Panc1 (cell line): ENCODE results near the gene PPT1. TPM values are rescaled to one million over a fixed set of nuclear protein-coding genes. Genes with fewer than 3 reads are reported as not detected.

Source experiments
- ATAC-seq: fragments of 200-7000 bp; cut with Tn5 transposase; 2 replicates; pipeline ENCODE4 v1.9.1; 2020; ENCODE audit warnings: mild to moderate bottlenecking, moderate library complexity
- BruUV-seq: library from RNA; stranded (reverse); fragments of 400-500 nt; replicated peaks from 2 replicates; lab custom pipeline; 2021; lab: Mats Ljungman, UMichigan
- CTCF ChIA-PET: fragments of 300-600 bp; sonication (Branson Sonifier 250); formaldehyde crosslinking; loops from one replicate; lab custom pipeline; 2022; ENCODE audit warnings: antibody characterized with exemption; lab: Charles Lee
- POLR2A ChIA-PET: fragments of 300-600 bp; sonication (Branson Sonifier 250); formaldehyde crosslinking; loops from one replicate; lab custom pipeline; 2022; ENCODE audit warnings: antibody characterized with exemption; lab: Charles Lee
- DNase-seq: peaks from one replicate; pipeline ENCODE4 v3.0.0-alpha.2; 2010; ENCODE audit warnings: low read depth, low spot score
- H3K27ac ChIP-seq: 2 replicates; pipeline ENCODE4 v1.5.1; 2011; ENCODE audit warnings: mild to moderate bottlenecking, low read length, inconsistent platforms
- H3K27me3 ChIP-seq: fragments of 200-500 bp; sonication (Bioruptor generic); 2 replicates; pipeline ENCODE4 v1.6.0; 2014; ENCODE audit warnings: low read length, inconsistent platforms; ENCODE audit not compliant: control insufficient read depth, insufficient read depth
- H3K36me3 ChIP-seq: fragments of 200-500 bp; sonication (Bioruptor generic); 2 replicates; pipeline ENCODE4 v1.5.1; 2014; ENCODE audit warnings: inconsistent platforms, mild to moderate bottlenecking, low read length, moderate library complexity; ENCODE audit not compliant: control insufficient read depth, insufficient read depth
- H3K4me1 ChIP-seq: 2 replicates; pipeline ENCODE4 v1.5.1; 2011; ENCODE audit warnings: inconsistent platforms, mild to moderate bottlenecking, low read length, moderate library complexity; ENCODE audit not compliant: control insufficient read depth, insufficient read depth
- H3K4me3 ChIP-seq, 2 experiments: 2 replicates each; pipeline ENCODE4 v1.5.1; 2011 to 2012; ENCODE audit warnings: low read depth in 2 of 2, low read length in 2 of 2, mild to moderate bottlenecking in 2 of 2, inconsistent platforms in 1 of 2, moderate library complexity in 1 of 2
- H3K9me3 ChIP-seq: fragments of 200-500 bp; sonication (Bioruptor generic); 2 replicates; pipeline ENCODE4 v1.5.1; 2014; ENCODE audit warnings: low read depth, mild to moderate bottlenecking, inconsistent platforms, low read length, moderate library complexity; ENCODE audit not compliant: control insufficient read depth, insufficient read depth
- CTCF ChIP-seq: fragments of 450-650 bp; IDR thresholded peaks from 2 replicates; pipeline ENCODE4 v1.5.1; 2017; ENCODE audit warnings: mild to moderate bottlenecking
- POLR2AphosphoS5 ChIP-seq: IDR thresholded peaks from 2 replicates; pipeline ENCODE4 v1.6.1; 2012; ENCODE audit warnings: mild to moderate bottlenecking, low read depth, low read length, moderate library complexity
- REST ChIP-seq, 2 experiments: IDR thresholded peaks; 2 replicates each; pipeline ENCODE4 v1.6.1; 2011 to 2012; ENCODE audit warnings: low read depth in 2 of 2, control low read depth in 1 of 2, low read length in 1 of 2, mild to moderate bottlenecking in 1 of 2, moderate library complexity in 1 of 2; ENCODE audit not compliant: insufficient read depth in 1 of 2
- SIN3A ChIP-seq: IDR thresholded peaks from 2 replicates; pipeline ENCODE4 v1.6.1; 2012; ENCODE audit warnings: low read depth, mild to moderate bottlenecking, low read length, moderate library complexity, borderline replicate concordance; ENCODE audit not compliant: insufficient read depth
- TCF7L2 ChIP-seq: IDR thresholded peaks from 2 replicates; pipeline ENCODE4 v1.6.1; 2011; ENCODE audit warnings: mild to moderate bottlenecking, low read depth, low read length, inconsistent platforms
- in situ Hi-C: cut with HindIII; loops from 2 replicates; pipeline ENCODE4 v1.10.0; 2016; ENCODE audit warnings: low sequenced_read_pairs, low pct_unique_long_range_greater_than_20kb
- intact Hi-C: fragments of 100-400 bp; cut with micrococcal nuclease; formaldehyde crosslinking; loops from one replicate; pipeline ENCODE4 v1.10.0; 2022; ENCODE audit not compliant: unreplicated experiment
- total RNA-seq: library from RNA; stranded (reverse); gene quantifications from one replicate; pipeline ENCODE4 v1.2.1, GENCODE V29; 2021; ENCODE audit not compliant: unreplicated experiment

The PPT1 gene
- total RNA-seq, 1 experiment from 2014 or later = 158 TPM

- TF ChIP-seq CTCF (no peak), REST (IDR thresholded peaks at IDR 0.05; ENCODE audit: insufficient read depth in 1 of 2, low read depth in 2 of 2, low read length in 1 of 2) (no peak), TCF7L2 (no peak), SIN3A (no peak), POLR2AphosphoS5 (no peak)
- in situ Hi-C loops = no loop called here
These were observed 36.8 kb upstream of the PPT1 start for GRCh38 chr1:40133839-40134238.

GRCh38 chr1:40133312-40133665, 36.2 kb upstream of the PPT1 start:
- ChIA-PET POLR2A (no interaction called here), CTCF (interaction anchor here (0.6 kb wide), 4 partner anchors 20 to 305 kb away, joined by 3 to 8 read pairs (median 4); no protein-coding TSS in a partner anchor)
- intact Hi-C loops (no loop called here), in situ Hi-C loops (no loop called here)
- Histone ChIP-seq H3K27me3 (no peaks in the 10 kb centered on the region), H3K27ac (no peak overlapping the region), H3K4me3 (no peak overlapping the region), H3K4me1 (no peaks in the 10 kb centered on the region), H3K36me3 (no peaks in the 10 kb centered on the region), H3K9me3 (no peaks in the 10 kb centered on the region)
- BruUV-seq = no TSS peak
- ATAC-seq (no peak), DNase-seq (no peak)
- no peak for TF ChIP-seq SIN3A
- TF ChIP-seq REST (IDR thresholded peaks at IDR 0.05; ENCODE audit: insufficient read depth in 1 of 2, low read depth in 2 of 2, low read length in 1 of 2) = no peak
- TF ChIP-seq TCF7L2 = no peak
- no peak for TF ChIP-seq CTCF
- no peak for TF ChIP-seq POLR2AphosphoS5

More at GRCh38 chr1:40133839-40134238, 36.8 kb upstream of the PPT1 start:
- ChIA-PET POLR2A (no interaction called here), CTCF (interaction anchor here (0.6 kb wide), 4 partner anchors 19 to 304 kb away, joined by 3 to 8 read pairs (median 4); no protein-coding TSS in a partner anchor)
- Histone ChIP-seq H3K36me3 (no peaks in the 10 kb centered on the region), H3K4me1 (no peaks in the 10 kb centered on the region), H3K27me3 (no peaks in the 10 kb centered on the region), H3K9me3 (no peaks in the 10 kb centered on the region), H3K27ac (no peak overlapping the region), H3K4me3 (no peak overlapping the region)
- no peak for ATAC-seq
- intact Hi-C loops = no loop called here
- DNase-seq = no peak
- no TSS peak for BruUV-seq
